ENCODE data around the gene PDE6A.

The PDE6A gene

GRCh38 chr5:149963729-149964128 lies 19.1 kb upstream of the PDE6A start:
- Histone ChIP-seq H3K27ac (replicated peaks) (no peak overlapping the region), H3K4me3 (replicated peaks; ENCODE audit: insufficient read depth, low read length) (no peak overlapping the region), H3K27me3 (ENCODE audit: insufficient read depth, poor library complexity, severe bottlenecking) (no peaks in the 10 kb centered on the region)
- DNase-seq (ENCODE audit: low read depth in 1 of 2, low spot score in 1 of 2), result no peak
- no peak for TF ChIP-seq SPI1 (IDR thresholded peaks at IDR 0.05; ENCODE audit: borderline replicate concordance, low read depth)
- TF ChIP-seq POLR2AphosphoS5 (IDR thresholded peaks at IDR 0.05; ENCODE audit: low read depth), result no peak
- no peak for TF ChIP-seq GABPA (IDR thresholded peaks at IDR 0.05; ENCODE audit: low read depth)
- TF ChIP-seq CTCF (IDR thresholded peaks at IDR 0.05; ENCODE audit: insufficient read depth, low read length), result no peak
- TF ChIP-seq, protein P1, sequence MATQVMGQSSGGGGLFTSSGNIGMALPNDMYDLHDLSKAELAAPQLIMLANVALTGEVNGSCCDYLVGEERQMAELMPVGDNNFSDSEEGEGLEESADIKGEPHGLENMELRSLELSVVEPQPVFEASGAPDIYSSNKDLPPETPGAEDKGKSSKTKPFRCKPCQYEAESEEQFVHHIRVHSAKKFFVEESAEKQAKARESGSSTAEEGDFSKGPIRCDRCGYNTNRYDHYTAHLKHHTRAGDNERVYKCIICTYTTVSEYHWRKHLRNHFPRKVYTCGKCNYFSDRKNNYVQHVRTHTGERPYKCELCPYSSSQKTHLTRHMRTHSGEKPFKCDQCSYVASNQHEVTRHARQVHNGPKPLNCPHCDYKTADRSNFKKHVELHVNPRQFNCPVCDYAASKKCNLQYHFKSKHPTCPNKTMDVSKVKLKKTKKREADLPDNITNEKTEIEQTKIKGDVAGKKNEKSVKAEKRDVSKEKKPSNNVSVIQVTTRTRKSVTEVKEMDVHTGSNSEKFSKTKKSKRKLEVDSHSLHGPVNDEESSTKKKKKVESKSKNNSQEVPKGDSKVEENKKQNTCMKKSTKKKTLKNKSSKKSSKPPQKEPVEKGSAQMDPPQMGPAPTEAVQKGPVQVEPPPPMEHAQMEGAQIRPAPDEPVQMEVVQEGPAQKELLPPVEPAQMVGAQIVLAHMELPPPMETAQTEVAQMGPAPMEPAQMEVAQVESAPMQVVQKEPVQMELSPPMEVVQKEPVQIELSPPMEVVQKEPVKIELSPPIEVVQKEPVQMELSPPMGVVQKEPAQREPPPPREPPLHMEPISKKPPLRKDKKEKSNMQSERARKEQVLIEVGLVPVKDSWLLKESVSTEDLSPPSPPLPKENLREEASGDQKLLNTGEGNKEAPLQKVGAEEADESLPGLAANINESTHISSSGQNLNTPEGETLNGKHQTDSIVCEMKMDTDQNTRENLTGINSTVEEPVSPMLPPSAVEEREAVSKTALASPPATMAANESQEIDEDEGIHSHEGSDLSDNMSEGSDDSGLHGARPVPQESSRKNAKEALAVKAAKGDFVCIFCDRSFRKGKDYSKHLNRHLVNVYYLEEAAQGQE (IDR thresholded peaks at IDR 0.05; ENCODE audit: insufficient replicate concordance, low read depth), result no peak

DNA sequence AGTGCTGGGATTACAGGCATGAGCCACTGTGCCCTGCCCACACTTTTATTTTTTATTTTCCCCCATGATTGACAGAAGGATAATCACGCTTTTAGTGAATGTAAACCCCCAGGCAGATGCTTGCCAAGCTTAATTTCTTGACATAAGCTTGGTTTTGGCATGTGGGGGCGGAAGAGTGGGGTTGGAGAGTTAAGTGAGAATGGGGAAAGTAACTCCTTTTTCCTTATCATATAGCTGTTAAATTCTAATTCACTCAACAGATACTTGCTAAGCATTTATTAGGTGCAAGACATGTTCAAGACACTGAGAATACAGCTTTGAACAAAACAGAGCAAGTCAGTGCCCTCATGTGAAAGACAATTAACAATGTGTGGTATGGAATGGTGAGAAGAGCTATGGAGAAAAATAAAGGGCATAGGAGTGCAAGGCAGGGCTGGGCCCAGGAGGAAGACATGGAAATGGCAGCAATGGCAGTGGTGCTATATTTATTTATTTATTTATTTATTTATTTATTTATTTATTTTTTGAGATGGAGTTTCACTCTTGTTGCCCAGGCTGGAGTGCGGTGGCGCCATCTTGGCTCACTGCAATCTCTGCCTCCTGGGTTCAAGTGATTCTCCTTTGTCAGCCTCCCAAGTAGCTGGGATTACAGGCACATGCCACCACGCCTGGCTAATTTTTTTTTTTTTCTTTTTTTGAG lies 18.2 kb upstream of the PDE6A start:
- DNase-seq (ENCODE audit: low read depth in 1 of 2, low spot score in 1 of 2), result no peak
- no peak overlapping the region for H3K4me3 ChIP-seq (replicated peaks; ENCODE audit: insufficient read depth, low read length)
- no peaks in the 10 kb centered on the region for H3K27me3 ChIP-seq (ENCODE audit: insufficient read depth, poor library complexity, severe bottlenecking)
- no peak for TF ChIP-seq GABPA (IDR thresholded peaks at IDR 0.05; ENCODE audit: low read depth)
- TF ChIP-seq SPI1 (IDR thresholded peaks at IDR 0.05; ENCODE audit: borderline replicate concordance, low read depth), result no peak
- TF ChIP-seq POLR2AphosphoS5 (IDR thresholded peaks at IDR 0.05; ENCODE audit: low read depth), result no peak
- TF ChIP-seq, protein P1 (IDR thresholded peaks at IDR 0.05; ENCODE audit: insufficient replicate concordance, low read depth), result no peak
- no peak for TF ChIP-seq CTCF (IDR thresholded peaks at IDR 0.05; ENCODE audit: insufficient read depth, low read length)
- no peak overlapping the region for H3K27ac ChIP-seq (replicated peaks)

GRCh38 chr5:149961957-149962409 lies 17.4 kb upstream of the PDE6A start:
- Histone ChIP-seq H3K4me3 (replicated peaks; ENCODE audit: insufficient read depth, low read length) (peak overlapping the region; percentile 99), H3K27me3 (ENCODE audit: insufficient read depth, poor library complexity, severe bottlenecking) (no peaks in the 10 kb centered on the region)

More at GRCh38 chr5:149961957-149962409, 17.4 kb upstream of the PDE6A start:
- DNase-seq (ENCODE audit: low read depth in 1 of 2, low spot score in 1 of 2), result no peak
- no peak overlapping the region for H3K27ac ChIP-seq (replicated peaks)
- no peak for TF ChIP-seq CTCF (IDR thresholded peaks at IDR 0.05; ENCODE audit: insufficient read depth, low read length)
- TF ChIP-seq POLR2AphosphoS5 (IDR thresholded peaks at IDR 0.05; ENCODE audit: low read depth), result no peak
- TF ChIP-seq SPI1 (IDR thresholded peaks at IDR 0.05; ENCODE audit: borderline replicate concordance, low read depth), result no peak
- TF ChIP-seq, protein P1 (IDR thresholded peaks at IDR 0.05; ENCODE audit: insufficient replicate concordance, low read depth), result no peak
- no peak for TF ChIP-seq GABPA (IDR thresholded peaks at IDR 0.05; ENCODE audit: low read depth)

All from HL-60 (cell line).